ENCODE results near the gene ZBTB7C.

ZBTB7C gene

GRCh38 chr18:48049757-48050156 lies 359.4 kb downstream of the ZBTB7C start:
- ChIA-PET POLR2A (no interaction called here), CTCF (interaction anchor here (0.6 to 1.5 kb wide), 2 partner anchors 180 to 297 kb away, joined by 3 read pairs; no protein-coding TSS in a partner anchor)
- H3K4me1 ChIP-seq (ENCODE audit: control insufficient read depth, insufficient read depth, low read length), result no peaks in the 10 kb centered on the region
- TF ChIP-seq ZFP3 (tag by site-specific recombination; IDR thresholded peaks at IDR 0.05; ENCODE audit: low read depth) (no peak), SCRT2 (tag by site-specific recombination; IDR thresholded peaks at IDR 0.05) (no peak)
- H3K27ac ChIP-seq (ENCODE audit: extremely low read depth, low read depth, low read length), result no peak overlapping the region
- H3K36me3 ChIP-seq (ENCODE audit: control insufficient read depth in 2 of 2, insufficient read depth in 1 of 2, low read length in 2 of 2), result no peaks in the 10 kb centered on the region
- H3K4me3 ChIP-seq (ENCODE audit: low read depth, low read length), result no peak overlapping the region
- no peaks in the 10 kb centered on the region for H3K9me3 ChIP-seq (ENCODE audit: control insufficient read depth, insufficient read depth, low read depth, low read length)

GRCh38 chr18:48048251-48048650 lies 360.9 kb downstream of the ZBTB7C start:
- H3K4me3 ChIP-seq (ENCODE audit: low read depth, low read length), result no peak overlapping the region
- H3K9me3 ChIP-seq (ENCODE audit: control insufficient read depth, insufficient read depth, low read depth, low read length), result no peaks in the 10 kb centered on the region
- CTCF ChIA-PET, result interaction anchor here (0.6 to 1.5 kb wide), 5 partner anchors 14 to 482 kb away, joined by 3 read pairs; no protein-coding TSS in a partner anchor
- TF ChIP-seq ZNF560 (tag by site-specific recombination; IDR thresholded peaks at IDR 0.05; ENCODE audit: borderline replicate concordance), result no peak
- no peak overlapping the region for H3K27ac ChIP-seq (ENCODE audit: extremely low read depth, low read depth, low read length)
- no peaks in the 10 kb centered on the region for H3K36me3 ChIP-seq (ENCODE audit: control insufficient read depth in 2 of 2, insufficient read depth in 1 of 2, low read length in 2 of 2)
- H3K4me1 ChIP-seq (ENCODE audit: control insufficient read depth, insufficient read depth, low read length), result no peaks in the 10 kb centered on the region
- POLR2A ChIA-PET, result no interaction called here

- no peak overlapping the region for H3K4me3 ChIP-seq (ENCODE audit: low read depth, low read length)
- ChIA-PET CTCF (interaction anchor here (0.8 to 1.8 kb wide), 3 partner anchors 398 to 418 kb away, joined by 3 to 4 read pairs (median 4); no protein-coding TSS in a partner anchor), POLR2A (no interaction called here)
- H3K36me3 ChIP-seq (ENCODE audit: control insufficient read depth in 2 of 2, insufficient read depth in 1 of 2, low read length in 2 of 2), result no peaks in the 10 kb centered on the region
- TF ChIP-seq HIC1 (tag by site-specific recombination; IDR thresholded peaks at IDR 0.05), result no peak
- no peak for TF ChIP-seq ZNF830 (tag by site-specific recombination; IDR thresholded peaks at IDR 0.05; ENCODE audit: low read depth)
- no peak for TF ChIP-seq ZSCAN5A (tag by site-specific recombination; IDR thresholded peaks at IDR 0.05)
- no peak for TF ChIP-seq ZNF843 (tag by site-specific recombination; IDR thresholded peaks at IDR 0.05)
- TF ChIP-seq OSR2 (tag by site-specific recombination; IDR thresholded peaks at IDR 0.05), result no peak
- TF ChIP-seq ZNF580 (tag by site-specific recombination; IDR thresholded peaks at IDR 0.05), result no peak
- TF ChIP-seq ZNF138 (tag by site-specific recombination; IDR thresholded peaks at IDR 0.05; ENCODE audit: borderline replicate concordance), result no peak
- H3K4me1 ChIP-seq (ENCODE audit: control insufficient read depth, insufficient read depth, low read length), result no peaks in the 10 kb centered on the region
- no peak overlapping the region for H3K27ac ChIP-seq (ENCODE audit: extremely low read depth, low read depth, low read length)
- H3K9me3 ChIP-seq (ENCODE audit: control insufficient read depth, insufficient read depth, low read depth, low read length), result no peaks in the 10 kb centered on the region
Observed at GRCh38 chr18:48046843-48047242, 362.3 kb downstream of the ZBTB7C start.

GRCh38 chr18:48045744-48046143 lies 363.4 kb downstream of the ZBTB7C start:
- POLR2A ChIA-PET, result interaction anchor here (0.6 kb wide), 1 partner anchor 1440 kb away, joined by 3 read pairs; no protein-coding TSS in a partner anchor
- H3K36me3 ChIP-seq (ENCODE audit: control insufficient read depth in 2 of 2, insufficient read depth in 1 of 2, low read length in 2 of 2), result no peaks in the 10 kb centered on the region
- no peaks in the 10 kb centered on the region for H3K9me3 ChIP-seq (ENCODE audit: control insufficient read depth, insufficient read depth, low read depth, low read length)
- TF ChIP-seq SETDB1 (IDR thresholded peaks at IDR 0.05; ENCODE audit: insufficient read length, low read length), result no peak
- TF ChIP-seq ZNF837 (tag by site-specific recombination; IDR thresholded peaks at IDR 0.05), result no peak
- no peak for TF ChIP-seq ZNF555 (tag by site-specific recombination; conservative IDR thresholded peaks at IDR 0.05)
- no peak for TF ChIP-seq ZNF596 (tag by site-specific recombination; IDR thresholded peaks at IDR 0.05)
- TF ChIP-seq PRDM10 (tag by site-specific recombination; IDR thresholded peaks at IDR 0.05), result no peak
- TF ChIP-seq GLIS2 (tag by site-specific recombination; IDR thresholded peaks at IDR 0.05), result no peak
- TF ChIP-seq KLF8 (tag by site-specific recombination; IDR thresholded peaks at IDR 0.05), result no peak
- no peak for TF ChIP-seq YY1 (tag by site-specific recombination; IDR thresholded peaks at IDR 0.05)
- no peak for TF ChIP-seq ZNF302 (tag by site-specific recombination; IDR thresholded peaks at IDR 0.05; ENCODE audit: low read depth)
- H3K4me3 ChIP-seq (ENCODE audit: low read depth, low read length), result no peak overlapping the region
- H3K27ac ChIP-seq (ENCODE audit: extremely low read depth, low read depth, low read length), result no peak overlapping the region
- CTCF ChIA-PET, result interaction anchor here (1.3 kb wide), 1 partner anchor 16 kb away, joined by 3 read pairs; no protein-coding TSS in a partner anchor
- no peaks in the 10 kb centered on the region for H3K4me1 ChIP-seq (ENCODE audit: control insufficient read depth, insufficient read depth, low read length)
